ENCODE measurements around the gene C1QTNF6. TPM values are rescaled to one million over a fixed set of nuclear protein-coding genes. Genes with fewer than 3 reads are reported as not detected.

The C1QTNF6 gene
- polyA plus RNA-seq, 1 donor (not counting 4 experiments of a cell fraction or from before 2014, with no cell fraction given), result 17.1 TPM

- H3K36me3 ChIP-seq (ENCODE audit: control insufficient read depth in 2 of 2, extremely low read depth in 1 of 2, insufficient read depth in 2 of 2, low read length in 2 of 2), result no peaks in the 10 kb centered on the region
- no peaks in the 10 kb centered on the region for H3K27me3 ChIP-seq (ENCODE audit: control insufficient read depth, extremely low read depth, insufficient read depth, low read length)
- no peak overlapping the region for H3K4me3 ChIP-seq (ENCODE audit: control insufficient read depth in 2 of 3, extremely low read depth in 1 of 3, insufficient read depth in 2 of 3, low read depth in 1 of 3, low read length in 3 of 3)
- no peak for FAIRE-seq
- DNase-seq (ENCODE audit: low read depth, low spot score), result no peak
- H3K9me1 ChIP-seq (ENCODE audit: control insufficient read depth, extremely low read depth, insufficient read depth, low read length), result peaks cover 2% of the 10 kb centered on the region
- no peaks in the 10 kb centered on the region for H4K20me1 ChIP-seq (ENCODE audit: control insufficient read depth, extremely low read depth, insufficient read depth, low read length)
- H3K27ac ChIP-seq (ENCODE audit: control insufficient read depth, insufficient read depth, low read length), result no peak overlapping the region
- H3K4me2 ChIP-seq (ENCODE audit: control insufficient read depth, extremely low read depth, insufficient read depth, low read depth, low read length), result no peak overlapping the region
- peaks cover 40% of the 10 kb centered on the region for H3K4me1 ChIP-seq (ENCODE audit: control insufficient read depth, extremely low read depth, insufficient read depth, low read length)
- no peaks in the 10 kb centered on the region for H3K9me3 ChIP-seq (ENCODE audit: control insufficient read depth, low read depth, low read length)
- no peak for TF ChIP-seq CTCF (optimal IDR thresholded peaks at IDR 0.05 in 1 of 3, IDR thresholded peaks at IDR 0.05 in 1 of 3, conservative IDR thresholded peaks at IDR 0.05 in 1 of 3; ENCODE audit: extremely low read depth in 1 of 3, insufficient read depth in 2 of 3, low read length in 3 of 3)
- no peak for TF ChIP-seq EZH2 (IDR thresholded peaks at IDR 0.05; ENCODE audit: low read length)
- dilution Hi-C loops (cut with MboI; ENCODE audit: extremely low pct_ligation_motif_present, low sequenced_read_pairs), result no loop called here
- H3K79me2 ChIP-seq (ENCODE audit: control insufficient read depth, insufficient read depth, low read length), result no peaks in the 10 kb centered on the region
- no peak overlapping the region for H2AFZ ChIP-seq (ENCODE audit: control insufficient read depth, low read length)
- no peak overlapping the region for H3K9ac ChIP-seq (ENCODE audit: control insufficient read depth, extremely low read depth, insufficient read depth, low read length)
Observed at GRCh38 chr22:37141971-37142370, 46.1 kb downstream of the C1QTNF6 start.

GRCh38 chr22:37141476-37141875, 46.6 kb downstream of the C1QTNF6 start:
- no peaks in the 10 kb centered on the region for H4K20me1 ChIP-seq (ENCODE audit: control insufficient read depth, extremely low read depth, insufficient read depth, low read length)
- peaks cover 40% of the 10 kb centered on the region for H3K4me1 ChIP-seq (ENCODE audit: control insufficient read depth, extremely low read depth, insufficient read depth, low read length)
- no peak overlapping the region for H3K9ac ChIP-seq (ENCODE audit: control insufficient read depth, extremely low read depth, insufficient read depth, low read length)
- H2AFZ ChIP-seq (ENCODE audit: control insufficient read depth, low read length), result no peak overlapping the region
- H3K4me2 ChIP-seq (ENCODE audit: control insufficient read depth, extremely low read depth, insufficient read depth, low read depth, low read length), result no peak overlapping the region
- H3K36me3 ChIP-seq (ENCODE audit: control insufficient read depth in 2 of 2, extremely low read depth in 1 of 2, insufficient read depth in 2 of 2, low read length in 2 of 2), result no peaks in the 10 kb centered on the region
- no peaks in the 10 kb centered on the region for H3K79me2 ChIP-seq (ENCODE audit: control insufficient read depth, insufficient read depth, low read length)
- no peak overlapping the region for H3K27ac ChIP-seq (ENCODE audit: control insufficient read depth, insufficient read depth, low read length)
- no peaks in the 10 kb centered on the region for H3K27me3 ChIP-seq (ENCODE audit: control insufficient read depth, extremely low read depth, insufficient read depth, low read length)
- no peak for DNase-seq (ENCODE audit: low read depth, low spot score)
- H3K9me1 ChIP-seq (ENCODE audit: control insufficient read depth, extremely low read depth, insufficient read depth, low read length), result peaks cover 2% of the 10 kb centered on the region
- TF ChIP-seq EZH2 (IDR thresholded peaks at IDR 0.05; ENCODE audit: low read length) (no peak), CTCF (optimal IDR thresholded peaks at IDR 0.05 in 1 of 3, IDR thresholded peaks at IDR 0.05 in 1 of 3, conservative IDR thresholded peaks at IDR 0.05 in 1 of 3; ENCODE audit: extremely low read depth in 1 of 3, insufficient read depth in 2 of 3, low read length in 3 of 3) (no peak)
- no peak for FAIRE-seq
- H3K9me3 ChIP-seq (ENCODE audit: control insufficient read depth, low read depth, low read length), result no peaks in the 10 kb centered on the region
- no peak overlapping the region for H3K4me3 ChIP-seq (ENCODE audit: control insufficient read depth in 2 of 3, extremely low read depth in 1 of 3, insufficient read depth in 2 of 3, low read depth in 1 of 3, low read length in 3 of 3)
- dilution Hi-C loops (cut with MboI; ENCODE audit: extremely low pct_ligation_motif_present, low sequenced_read_pairs), result no loop called here

Measured in keratinocyte (primary cell).